ENCODE results near the gene SLC22A4.

GRCh38 chr5:132392978-132393825 lies 99.0 kb downstream of the SLC22A4 start:
- TF ChIP-seq ATF2 (IDR thresholded peaks at IDR 0.05; ENCODE audit: low read length) (no peak), CTCF (IDR thresholded peaks at IDR 0.05; ENCODE audit: control extremely low read depth in 1 of 3, insufficient read depth in 1 of 3, low read depth in 1 of 3, low read length in 3 of 3) (no peak), SRF (IDR thresholded peaks at IDR 0.05; ENCODE audit: low read depth, low read length) (no peak), TBP (IDR thresholded peaks at IDR 0.05; ENCODE audit: low read depth, low read length) (no peak), POLR2AphosphoS5 (IDR thresholded peaks at IDR 0.05; ENCODE audit: low read depth, low read length) (no peak), ATF3 (IDR thresholded peaks at IDR 0.05; ENCODE audit: insufficient read depth, low read depth, low read length) (no peak), EZH2 (IDR thresholded peaks at IDR 0.05; ENCODE audit: low read depth, low read length, severe bottlenecking) (no peak), SIN3A (conservative IDR thresholded peaks at IDR 0.05 in 1 of 2, IDR thresholded peaks at IDR 0.05 in 1 of 2; ENCODE audit: low read depth in 1 of 2, low read length in 2 of 2) (no peak), TAF1 (IDR thresholded peaks at IDR 0.05; ENCODE audit: low read depth, low read length) (no peak), POLR2A (IDR thresholded peaks at IDR 0.05; ENCODE audit: control extremely low read depth in 1 of 2, low read depth in 2 of 2, low read length in 2 of 2) (no peak), USF2 (IDR thresholded peaks at IDR 0.05; ENCODE audit: low read length) (no peak), TCF12 (IDR thresholded peaks at IDR 0.05; ENCODE audit: low read depth, low read length) (no peak)

All from H1 (cell line).